Urothelium cell line (cell line): ENCODE data around the gene ZNF605.
"Not testable (repeated sequence)": the region's sequence is repeated elsewhere in the genome, so short reads cannot be mapped to it uniquely, and the experiment has no call there.

Experiments
- DNase-seq: peaks from one replicate; pipeline ENCODE4 v3.0.0; 2011; ENCODE audit warnings: low spot score, mixed read lengths
- FAIRE-seq: peaks from 2 replicates; lab custom pipeline; 2011; peaks lifted over from hg19 to GRCh38; lab: Jason Lieb, UNC

The ZNF605 gene

DNA sequence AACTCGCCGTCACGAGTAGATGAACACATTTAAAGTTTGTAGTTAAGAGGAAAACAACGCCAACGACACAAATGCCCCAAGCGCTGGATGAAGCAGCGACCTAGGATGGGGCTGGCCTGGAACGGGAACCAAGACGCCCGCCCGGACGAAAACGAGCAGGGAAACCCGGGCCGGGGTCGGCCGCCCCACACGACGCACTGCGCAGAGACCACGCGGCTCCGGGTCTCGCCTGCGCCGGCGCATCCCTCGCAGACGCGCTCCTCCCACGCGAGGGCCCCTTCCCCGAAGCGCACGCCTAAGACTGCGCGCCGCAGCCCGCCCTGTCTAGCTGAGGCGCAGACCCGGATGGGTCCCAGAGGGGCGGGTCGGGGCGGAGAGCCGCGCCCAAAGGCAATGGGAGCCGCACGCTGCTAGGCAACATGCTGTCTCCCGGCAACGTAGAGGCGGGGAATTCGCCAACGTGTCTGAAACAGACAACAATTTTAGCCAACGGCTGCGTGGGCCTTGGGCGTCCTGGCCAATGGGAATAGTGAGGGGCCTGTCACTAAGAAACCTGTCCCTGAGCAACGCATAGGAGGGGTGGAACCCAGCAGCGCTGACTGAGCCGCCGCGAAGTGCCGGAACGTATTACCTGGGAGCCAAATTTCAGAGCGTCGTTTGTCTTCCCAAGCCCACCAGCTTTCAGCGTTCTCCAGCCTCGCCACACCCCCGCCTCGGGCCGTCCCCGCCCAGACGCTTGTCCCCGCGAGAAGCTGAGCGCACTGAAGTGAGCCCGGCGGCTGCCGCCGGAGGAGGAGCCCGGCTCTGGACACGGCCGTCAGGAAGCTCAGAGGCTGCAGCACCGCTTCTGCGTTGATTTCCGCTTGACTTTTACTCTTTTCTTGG lies 47.7 kb downstream of the ZNF605 start:
- FAIRE-seq (peak; percentile 97), DNase-seq (peak; percentile 97)

DNA sequence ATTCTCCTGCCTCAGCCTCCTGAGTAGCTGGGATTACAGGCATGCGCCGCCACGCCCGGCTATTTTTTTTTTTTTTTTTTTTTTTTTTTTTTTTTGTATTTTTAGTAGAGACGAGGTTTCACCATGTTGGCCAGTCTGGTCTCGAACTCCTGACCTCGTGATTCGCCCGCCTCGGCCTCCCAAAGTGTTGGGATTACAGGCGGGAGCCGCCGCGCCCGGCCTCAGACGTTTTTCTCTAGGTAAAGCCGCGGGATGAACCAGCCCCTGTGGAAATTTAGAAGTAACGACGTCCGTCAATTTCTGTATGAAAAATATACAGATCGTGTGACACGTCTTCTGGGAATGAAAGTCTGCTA lies 48.3 kb downstream of the ZNF605 start:
- not testable (repeated sequence) for FAIRE-seq, DNase-seq

DNA sequence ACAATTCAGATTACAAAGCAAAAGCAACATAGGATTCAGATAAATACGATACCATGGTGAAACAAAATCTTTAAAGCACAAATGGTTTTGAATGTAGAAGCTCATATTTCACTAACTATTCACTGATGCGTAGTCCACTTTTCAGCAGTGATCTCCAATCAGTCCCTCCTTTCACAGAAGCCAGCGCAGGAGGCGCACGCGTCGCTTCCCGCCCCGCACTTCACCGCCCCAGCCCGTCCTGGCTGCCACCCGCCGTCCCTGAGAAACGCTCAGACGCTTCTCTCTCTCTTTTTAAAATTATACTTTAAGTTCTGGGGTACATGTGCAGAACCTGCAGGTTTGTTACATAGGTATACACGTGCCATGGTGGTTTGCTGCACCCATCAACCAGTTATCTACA lies 48.9 kb downstream of the ZNF605 start:
- no peak for DNase-seq
- no peak for FAIRE-seq

- DNase-seq = no peak
- no peak for FAIRE-seq
Observed at GRCh38 chr12:132904718-132905328, 51.3 kb downstream of the ZNF605 start.

DNA sequence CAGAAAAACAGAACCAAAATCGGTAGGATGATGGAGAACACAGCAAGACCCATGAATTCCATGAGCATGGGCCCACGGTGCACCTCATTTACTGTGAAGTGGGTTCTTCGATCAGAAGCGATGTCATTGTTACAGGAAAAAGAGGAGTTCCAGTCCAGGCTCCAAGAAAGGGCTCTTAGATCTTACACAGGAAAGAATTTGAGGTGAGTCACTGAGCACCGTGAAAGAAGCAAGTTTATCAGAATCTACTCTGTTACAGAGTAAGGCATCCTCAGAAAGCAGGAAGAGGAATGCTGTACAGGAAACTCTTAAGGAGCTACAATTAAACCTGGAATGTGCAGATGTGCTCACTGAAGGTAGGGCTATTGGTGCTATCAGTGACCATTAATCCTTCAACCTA lies 57.1 kb downstream of the ZNF605 start:
- DNase-seq (no peak), FAIRE-seq (no peak)

DNA sequence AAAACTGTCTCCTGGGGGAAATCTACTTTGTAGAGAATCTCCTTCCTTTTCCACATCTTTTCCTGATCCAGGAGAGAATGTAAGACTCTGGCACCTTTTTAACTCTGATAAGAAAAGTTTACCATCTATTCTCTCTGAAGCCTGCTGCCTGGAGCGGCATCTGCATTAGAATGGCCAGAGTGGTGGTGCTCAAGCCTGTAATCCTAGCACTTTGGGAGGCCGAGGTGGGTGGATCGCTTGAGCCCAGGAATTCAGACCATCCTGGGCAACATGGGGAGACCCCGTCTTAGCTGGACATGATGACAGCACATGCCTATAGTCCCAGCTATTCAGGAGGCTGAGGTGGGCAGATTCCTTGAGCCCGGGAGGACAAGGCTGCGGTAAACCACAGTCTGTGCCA lies 67.3 kb downstream of the ZNF605 start:
- DNase-seq (no peak), FAIRE-seq (no peak)

GRCh38 chr12:132887513-132888351 lies 68.4 kb downstream of the ZNF605 start, which contains the start of gene CHFR:
CHFR (minus strand) TSS chr12:132887605; CDS start chr12:132887328, 277 bp downstream.
- FAIRE-seq = no peak
- peak; percentile 83 for DNase-seq

GRCh38 chr12:132886529-132887477 lies 69.3 kb downstream of the ZNF605 start:
- no peak for DNase-seq
- FAIRE-seq = no peak

DNA sequence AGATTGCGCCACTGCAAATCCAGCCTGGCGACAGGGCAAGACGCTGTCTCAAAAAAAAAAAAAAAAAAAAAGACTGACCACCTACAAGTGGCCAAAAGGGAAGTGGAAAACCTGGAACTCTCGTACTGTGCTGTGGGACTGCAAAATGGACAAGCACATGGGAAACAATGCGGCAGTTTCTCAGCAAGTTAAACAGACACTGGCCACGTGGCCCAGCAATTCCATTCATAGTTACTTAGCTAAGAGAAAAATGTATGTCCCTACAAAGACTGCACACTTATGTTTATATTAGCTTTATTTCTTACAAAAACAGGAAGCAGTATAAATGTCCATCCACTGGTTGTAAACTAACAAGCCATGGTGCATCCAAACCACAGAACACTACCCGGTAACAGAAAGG lies 74.3 kb downstream of the ZNF605 start:
- no peak for FAIRE-seq
- DNase-seq = no peak

GRCh38 chr12:132874620-132875019 lies 81.5 kb downstream of the ZNF605 start:
- DNase-seq, FAIRE-seq: not testable (repeated sequence)

GRCh38 chr12:132874175-132874574 lies 81.9 kb downstream of the ZNF605 start:
- DNase-seq (no peak), FAIRE-seq (no peak)

DNA sequence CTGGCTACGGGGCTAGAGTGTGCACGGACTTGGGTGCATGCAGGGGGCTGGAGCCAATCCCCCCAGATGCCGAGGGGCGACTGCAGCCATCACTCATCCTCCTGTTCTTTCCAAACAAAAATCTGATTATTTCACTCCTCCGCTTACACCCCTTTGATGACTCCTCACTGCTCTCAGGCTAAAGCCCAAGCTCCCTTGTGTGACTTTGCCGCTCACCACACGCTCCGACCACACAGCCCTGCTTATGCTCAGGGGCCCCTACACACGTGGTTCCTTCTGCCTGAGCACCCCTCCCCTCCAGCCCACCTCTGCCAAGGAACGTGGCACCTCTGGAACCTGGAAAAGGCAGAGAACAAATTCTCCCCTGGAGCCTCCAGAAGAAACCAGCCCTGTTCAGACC lies 82.4 kb downstream of the ZNF605 start:
- FAIRE-seq (no peak), DNase-seq (no peak)

DNA sequence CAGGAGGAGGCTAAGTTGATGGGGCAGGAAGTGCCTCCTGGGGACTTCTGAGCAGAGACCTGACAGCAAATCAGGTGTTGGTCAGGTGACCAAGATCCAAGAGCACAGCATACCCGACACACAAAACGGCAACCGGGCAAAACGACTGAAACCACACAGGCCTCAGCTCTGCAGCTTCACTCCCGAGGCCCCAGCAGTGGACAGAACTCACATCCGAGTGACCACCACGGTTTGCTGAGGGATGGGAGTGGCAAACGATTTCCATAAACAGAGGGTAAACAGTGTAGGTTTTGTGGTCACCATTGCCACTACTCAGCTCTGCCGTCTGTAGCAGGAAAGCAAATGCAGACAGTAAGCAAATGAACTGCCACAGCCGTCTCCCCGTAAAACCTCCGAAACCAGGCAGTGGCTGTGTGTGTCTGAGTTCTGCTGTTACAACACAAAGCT lies 83.1 kb downstream of the ZNF605 start:
- no peak for DNase-seq
- FAIRE-seq = no peak

GRCh38 chr12:132872073-132872855 lies 83.8 kb downstream of the ZNF605 start:
- no peak for FAIRE-seq
- DNase-seq = no peak

GRCh38 chr12:132869551-132869950 lies 86.6 kb downstream of the ZNF605 start:
- DNase-seq (no peak), FAIRE-seq (no peak)
